Measurements from ENCODE around the gene CD69.

DNA sequence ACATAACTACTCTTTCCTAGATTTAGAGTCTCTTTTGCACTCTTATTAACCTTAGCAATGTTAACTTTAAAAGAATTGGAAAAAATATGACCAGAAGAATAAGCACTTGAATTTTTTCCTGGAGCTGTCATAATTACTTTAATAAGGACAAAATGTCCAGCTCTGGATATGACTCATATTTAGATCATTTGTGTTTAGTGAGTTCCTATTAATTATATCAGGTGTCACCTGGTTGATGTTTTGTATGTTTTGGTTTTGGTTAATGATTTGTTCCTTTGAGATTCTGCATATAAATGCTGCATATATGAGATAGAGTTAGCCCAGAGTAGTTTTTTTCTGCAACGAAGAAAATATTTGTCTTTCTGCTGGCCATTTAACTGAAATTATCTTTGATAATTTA is 32.9 kb downstream of the CD69 start:
- TF ChIP-seq, protein P1, sequence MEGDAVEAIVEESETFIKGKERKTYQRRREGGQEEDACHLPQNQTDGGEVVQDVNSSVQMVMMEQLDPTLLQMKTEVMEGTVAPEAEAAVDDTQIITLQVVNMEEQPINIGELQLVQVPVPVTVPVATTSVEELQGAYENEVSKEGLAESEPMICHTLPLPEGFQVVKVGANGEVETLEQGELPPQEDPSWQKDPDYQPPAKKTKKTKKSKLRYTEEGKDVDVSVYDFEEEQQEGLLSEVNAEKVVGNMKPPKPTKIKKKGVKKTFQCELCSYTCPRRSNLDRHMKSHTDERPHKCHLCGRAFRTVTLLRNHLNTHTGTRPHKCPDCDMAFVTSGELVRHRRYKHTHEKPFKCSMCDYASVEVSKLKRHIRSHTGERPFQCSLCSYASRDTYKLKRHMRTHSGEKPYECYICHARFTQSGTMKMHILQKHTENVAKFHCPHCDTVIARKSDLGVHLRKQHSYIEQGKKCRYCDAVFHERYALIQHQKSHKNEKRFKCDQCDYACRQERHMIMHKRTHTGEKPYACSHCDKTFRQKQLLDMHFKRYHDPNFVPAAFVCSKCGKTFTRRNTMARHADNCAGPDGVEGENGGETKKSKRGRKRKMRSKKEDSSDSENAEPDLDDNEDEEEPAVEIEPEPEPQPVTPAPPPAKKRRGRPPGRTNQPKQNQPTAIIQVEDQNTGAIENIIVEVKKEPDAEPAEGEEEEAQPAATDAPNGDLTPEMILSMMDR (conservative IDR thresholded peaks at IDR 0.05; ENCODE audit: low read length), result no peak
- no peak for TF ChIP-seq EZH2phosphoT487 (IDR thresholded peaks at IDR 0.05; ENCODE audit: borderline replicate concordance)
